ENCODE results near the gene CEACAM18.

CEACAM18 gene

GRCh38 chr19:51531349-51532315 is 53.3 kb downstream of the CEACAM18 start, which contains the start of gene SIGLEC6:
TSS of gene SIGLEC6 (minus strand) at chr19:51531670. CDS start at chr19:51531648, 22 bp downstream.
- Histone ChIP-seq H3K4me3 (ENCODE audit: low read depth, low read length) (no peak within 1 kb of the TSS), H3K36me3 (ENCODE audit: control insufficient read depth in 2 of 2, insufficient read depth in 1 of 2, low read length in 2 of 2) (no peaks in the 10 kb centered on the region), H3K4me1 (ENCODE audit: control insufficient read depth, insufficient read depth, low read length) (no peaks in the 10 kb centered on the region), H3K9me3 (ENCODE audit: control insufficient read depth, insufficient read depth, low read depth, low read length) (no peaks in the 10 kb centered on the region), H3K27ac (ENCODE audit: extremely low read depth, low read depth, low read length) (no peak within 1 kb of the TSS)
- CTCF ChIA-PET = interaction anchor here (0.6 to 0.8 kb wide), 2 partner anchors 109 to 422 kb away, joined by 3 read pairs; no protein-coding TSS in a partner anchor
- POLR2A ChIA-PET = no interaction called here
- no peak for TF ChIP-seq ZNF169 (tag by site-specific recombination; IDR thresholded peaks at IDR 0.05)
- TF ChIP-seq ZSCAN16 (tag by site-specific recombination; IDR thresholded peaks at IDR 0.05) = no peak
- no peak for TF ChIP-seq MYNN (tag by site-specific recombination; IDR thresholded peaks at IDR 0.05; ENCODE audit: borderline replicate concordance)
- TF ChIP-seq PRDM6 (tag by site-specific recombination; IDR thresholded peaks at IDR 0.05) = no peak
- no peak for TF ChIP-seq OVOL3 (tag by site-specific recombination; IDR thresholded peaks at IDR 0.05)
- TF ChIP-seq ZSCAN23 (tag by site-specific recombination; IDR thresholded peaks at IDR 0.05) = no peak
- no peak for TF ChIP-seq SETDB1 (IDR thresholded peaks at IDR 0.05; ENCODE audit: insufficient read length, low read length)
- TF ChIP-seq BCL11A (tag by site-specific recombination; IDR thresholded peaks at IDR 0.05; ENCODE audit: low read depth) = no peak
- no peak for TF ChIP-seq ZNF211 (tag by site-specific recombination; IDR thresholded peaks at IDR 0.05; ENCODE audit: low read depth)
- no peak for TF ChIP-seq ZFP41 (tag by site-specific recombination; IDR thresholded peaks at IDR 0.05; ENCODE audit: borderline replicate concordance)
- no peak for TF ChIP-seq ZNF239 (tag by site-specific recombination; IDR thresholded peaks at IDR 0.05)
- no peak for TF ChIP-seq ZNF707 (tag by site-specific recombination; IDR thresholded peaks at IDR 0.05)

- TF ChIP-seq ZNF571 (tag by site-specific recombination; IDR thresholded peaks at IDR 0.05) = no peak
- TF ChIP-seq ZNF157 (tag by site-specific recombination; IDR thresholded peaks at IDR 0.05) = no peak
- no peak for TF ChIP-seq GLIS1 (tag by site-specific recombination; IDR thresholded peaks at IDR 0.05)
- TF ChIP-seq ZNF133 (tag by site-specific recombination; IDR thresholded peaks at IDR 0.05) = no peak
- TF ChIP-seq IKZF3 (tag by site-specific recombination; IDR thresholded peaks at IDR 0.05) = no peak
- TF ChIP-seq ZNF239 (tag by site-specific recombination; IDR thresholded peaks at IDR 0.05) = no peak
- no peak for TF ChIP-seq ZNF514 (tag by site-specific recombination; IDR thresholded peaks at IDR 0.05)
- TF ChIP-seq ZBTB48 (tag by site-specific recombination; IDR thresholded peaks at IDR 0.05) = no peak
- no peak for TF ChIP-seq ZNF16 (tag by site-specific recombination; IDR thresholded peaks at IDR 0.05; ENCODE audit: low read depth)
- no peak for TF ChIP-seq ZNF561 (tag by site-specific recombination; IDR thresholded peaks at IDR 0.05; ENCODE audit: borderline replicate concordance)
- TF ChIP-seq ZNF518A (tag by site-specific recombination; conservative IDR thresholded peaks at IDR 0.05; ENCODE audit: low read depth) = no peak
- no peak for TF ChIP-seq ZSCAN23 (tag by site-specific recombination; IDR thresholded peaks at IDR 0.05)
- TF ChIP-seq ZNF621 (tag by site-specific recombination; IDR thresholded peaks at IDR 0.05) = no peak
- no peak for TF ChIP-seq ZBTB1 (tag by site-specific recombination; IDR thresholded peaks at IDR 0.05)
- no peak for TF ChIP-seq ZNF423 (tag by site-specific recombination; IDR thresholded peaks at IDR 0.05)
- TF ChIP-seq ZNF830 (tag by site-specific recombination; IDR thresholded peaks at IDR 0.05; ENCODE audit: low read depth) = no peak
- H3K4me3 ChIP-seq (ENCODE audit: low read depth, low read length) = no peak overlapping the region
- H3K4me1 ChIP-seq (ENCODE audit: control insufficient read depth, insufficient read depth, low read length) = no peaks in the 10 kb centered on the region
- no peaks in the 10 kb centered on the region for H3K9me3 ChIP-seq (ENCODE audit: control insufficient read depth, insufficient read depth, low read depth, low read length)
- no peaks in the 10 kb centered on the region for H3K36me3 ChIP-seq (ENCODE audit: control insufficient read depth in 2 of 2, insufficient read depth in 1 of 2, low read length in 2 of 2)
- POLR2A ChIA-PET = no interaction called here
- CTCF ChIA-PET = interaction anchor here (0.6 to 1.7 kb wide), 4 partner anchors 20 to 100 kb away, joined by 3 to 8 read pairs (median 4); no protein-coding TSS in a partner anchor
- H3K27ac ChIP-seq (ENCODE audit: extremely low read depth, low read depth, low read length) = no peak overlapping the region
Observed at GRCh38 chr19:51535535-51535934, 57.2 kb downstream of the CEACAM18 start.
